HT-29 (cell line): ENCODE data around the gene HOXC5. TPM values are rescaled to one million over a fixed set of nuclear protein-coding genes. Genes with fewer than 3 reads are reported as not detected.

Experiments used
- DNase-seq: peaks from one replicate; pipeline ENCODE4 v3.0.0-alpha.2; 2015; ENCODE audit warnings: low spot score
- total RNA-seq: library from RNA; depleted of rRNA; stranded (reverse); fragments of >200 nt; shearing (Covaris generic); gene quantifications from 2 replicates; pipeline ENCODE4 v1.2.3, GENCODE V29; 2014

The HOXC5 gene
- total RNA-seq, 1 experiment from 2014 or later = 0.41 TPM

DNA sequence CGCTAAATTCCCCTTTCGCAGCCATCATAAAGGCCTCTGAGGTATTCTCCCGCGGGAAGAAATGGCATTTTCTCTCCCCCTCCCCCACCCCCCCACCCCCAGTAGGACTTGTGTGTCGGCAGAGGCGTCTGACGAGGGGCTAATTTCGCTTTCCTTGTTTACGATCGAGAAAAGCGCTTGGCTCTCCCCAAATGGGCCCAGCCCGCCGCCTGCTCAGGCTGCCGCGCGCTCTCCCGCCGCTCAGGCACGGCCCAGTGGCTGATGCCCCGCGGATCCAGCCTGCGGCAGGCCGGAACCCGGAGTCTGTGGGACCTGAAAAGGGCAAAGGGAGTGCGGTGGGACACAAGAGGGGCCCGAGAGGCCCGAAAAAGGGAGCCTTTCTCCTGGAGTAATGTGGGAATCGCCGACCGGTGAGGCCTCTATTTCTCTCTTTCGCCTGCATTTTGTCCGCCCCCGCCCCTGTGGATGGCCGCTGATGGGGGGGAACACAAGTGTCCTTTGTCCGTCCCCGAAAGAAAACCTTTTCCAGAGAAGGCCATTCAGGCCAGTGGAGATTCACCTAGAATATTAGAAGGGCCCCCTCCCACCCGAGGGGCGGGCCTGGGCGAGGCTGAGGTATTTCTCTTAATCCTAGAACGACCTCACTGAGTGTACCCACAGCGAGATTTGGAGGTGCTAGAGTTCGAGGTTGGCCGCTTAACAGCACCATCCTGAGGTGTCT is 13.6 kb upstream of the HOXC5 start:
- DNase-seq = no peak

DNA sequence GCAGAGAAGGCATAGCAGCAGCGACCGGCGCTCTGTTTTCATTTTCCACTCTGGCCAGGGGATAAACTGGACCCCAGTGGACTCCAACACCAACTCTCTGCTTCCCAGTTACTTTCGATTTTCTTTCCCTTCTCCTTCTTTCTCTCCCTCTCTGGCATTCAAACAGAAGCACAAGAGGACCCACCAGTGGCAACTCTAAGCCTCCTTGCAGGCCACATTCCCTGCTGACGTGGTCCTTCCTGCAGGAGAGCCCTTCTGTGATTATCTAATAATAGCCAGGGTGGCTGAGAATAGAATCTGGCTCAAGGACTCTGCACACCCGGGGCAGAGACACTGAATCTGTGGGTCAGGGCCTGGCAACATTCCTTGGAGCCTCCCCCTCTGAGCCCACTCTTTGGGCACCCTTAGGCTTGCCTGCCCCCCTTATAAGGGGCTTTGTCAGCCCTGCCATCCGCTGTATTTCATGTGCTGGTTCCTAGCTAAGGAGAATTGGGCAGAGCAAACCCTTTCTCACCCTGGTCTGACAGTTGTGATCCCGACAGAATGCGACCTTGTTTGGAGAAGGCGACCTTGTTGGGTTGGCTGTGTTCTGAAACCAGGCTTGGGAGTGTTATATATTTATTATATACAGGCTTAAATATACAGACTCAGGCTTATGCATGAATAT is 12.8 kb upstream of the HOXC5 start:
- no peak for DNase-seq

DNA sequence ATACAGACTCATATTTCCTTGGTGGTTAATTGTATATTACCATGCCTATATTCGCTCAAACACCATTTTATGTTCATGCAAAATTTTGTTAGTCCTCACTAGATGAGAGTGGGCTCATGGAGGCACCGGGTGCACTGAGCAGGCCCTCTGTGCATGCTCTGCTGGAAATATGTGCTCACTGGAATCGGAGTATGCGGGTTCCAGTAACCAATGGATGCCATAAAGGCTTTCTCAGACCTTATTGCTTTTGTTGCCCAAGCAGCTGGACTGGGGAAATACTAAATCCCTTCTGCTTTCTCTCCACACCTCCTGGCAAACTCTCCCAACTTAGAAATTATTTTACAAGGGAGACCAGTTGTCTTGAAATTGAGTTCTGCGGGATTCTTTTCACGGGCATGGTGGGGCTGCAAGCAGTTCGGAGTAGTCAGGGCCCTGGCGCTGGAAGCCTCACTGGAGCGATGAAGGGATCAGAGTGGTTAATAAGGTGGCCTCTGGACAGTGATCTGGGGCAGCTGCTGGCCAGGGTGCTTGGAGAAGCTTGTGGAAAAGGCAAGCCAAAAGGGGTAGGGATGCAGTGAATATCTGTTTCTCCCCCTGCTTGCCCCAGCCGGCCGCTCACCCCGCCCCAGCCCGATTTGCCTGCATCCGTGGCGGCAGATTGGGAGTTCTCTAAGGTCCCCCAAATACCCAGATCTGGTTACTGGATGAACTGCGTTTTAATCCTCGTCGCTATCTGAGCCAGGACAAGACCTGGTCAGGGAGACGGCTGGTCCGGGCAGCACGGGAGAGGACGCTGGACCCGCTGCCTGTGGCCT is 12.1 kb upstream of the HOXC5 start:
- DNase-seq = no peak

- DNase-seq = peak; percentile 52
Measured at GRCh38 chr12:54021432-54022013, 11.3 kb upstream of the HOXC5 start.

- DNase-seq = no peak
Measured at GRCh38 chr12:54022960-54023884, 9.6 kb upstream of the HOXC5 start.

DNA sequence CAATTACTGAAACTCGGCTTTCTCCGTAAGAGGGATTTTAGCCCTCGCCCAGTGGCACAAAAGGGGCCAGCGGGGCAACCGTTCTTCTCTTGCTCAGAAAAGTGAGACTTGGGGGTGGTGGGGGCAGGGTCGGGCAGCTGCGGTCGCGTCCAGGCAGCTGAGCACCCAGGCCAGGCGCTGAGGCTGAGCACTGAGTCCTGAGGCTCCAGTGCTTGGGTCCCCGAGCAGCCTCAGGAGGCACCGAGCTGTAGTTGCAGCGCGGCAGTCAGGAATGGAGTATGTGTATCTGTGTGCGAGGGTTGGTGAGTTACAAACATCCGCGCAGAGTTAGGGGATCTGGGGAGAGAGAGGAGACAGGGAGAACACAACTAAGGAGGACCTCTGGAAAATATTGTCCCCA is 8.7 kb upstream of the HOXC5 start:
- DNase-seq = no peak

GRCh38 chr12:54024581-54025305 is 8.1 kb upstream of the HOXC5 start:
- DNase-seq = no peak

- no peak for DNase-seq
Measured at GRCh38 chr12:54025499-54026405, 7.1 kb upstream of the HOXC5 start.

DNA sequence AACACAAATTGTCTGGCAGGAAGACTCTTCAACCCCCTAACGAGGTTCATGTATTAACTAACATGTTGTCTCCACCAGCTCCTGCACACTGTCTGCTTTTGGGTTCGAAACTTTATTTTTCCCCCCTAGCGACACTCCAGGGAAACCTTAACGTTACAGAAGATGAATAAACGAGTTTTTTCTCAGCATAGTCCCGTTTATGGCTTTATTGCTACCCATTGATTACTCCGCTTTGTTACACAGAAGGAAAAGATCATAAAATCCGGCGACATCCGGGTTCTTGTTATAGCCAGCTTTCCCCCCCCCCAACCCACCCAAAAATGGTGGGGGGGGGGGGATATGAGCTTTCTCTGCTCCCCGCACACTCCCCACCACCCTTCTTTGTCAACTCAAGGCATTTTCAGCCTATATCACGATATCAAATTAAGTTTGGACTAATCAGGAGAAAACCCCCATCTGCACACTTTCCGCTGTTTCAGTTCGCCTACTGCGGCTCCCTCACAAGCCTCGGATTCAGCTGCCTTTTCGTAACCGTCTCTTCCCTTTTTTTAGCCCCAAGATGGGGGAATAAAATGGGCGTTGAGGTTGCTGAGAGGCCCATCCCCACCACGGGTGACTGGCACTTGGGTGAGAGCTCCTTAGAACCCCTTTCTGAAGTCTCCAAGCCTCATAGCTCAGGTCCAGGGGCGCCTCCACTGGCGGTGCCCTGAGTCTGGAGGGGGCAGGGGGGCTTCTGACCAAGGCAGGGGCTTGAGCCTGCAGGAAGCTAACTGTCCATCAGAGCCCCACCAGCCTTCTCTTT is 6.0 kb upstream of the HOXC5 start:
- DNase-seq = no peak

- no peak for DNase-seq
Measured at GRCh38 chr12:54027442-54027786, 5.4 kb upstream of the HOXC5 start.

DNA sequence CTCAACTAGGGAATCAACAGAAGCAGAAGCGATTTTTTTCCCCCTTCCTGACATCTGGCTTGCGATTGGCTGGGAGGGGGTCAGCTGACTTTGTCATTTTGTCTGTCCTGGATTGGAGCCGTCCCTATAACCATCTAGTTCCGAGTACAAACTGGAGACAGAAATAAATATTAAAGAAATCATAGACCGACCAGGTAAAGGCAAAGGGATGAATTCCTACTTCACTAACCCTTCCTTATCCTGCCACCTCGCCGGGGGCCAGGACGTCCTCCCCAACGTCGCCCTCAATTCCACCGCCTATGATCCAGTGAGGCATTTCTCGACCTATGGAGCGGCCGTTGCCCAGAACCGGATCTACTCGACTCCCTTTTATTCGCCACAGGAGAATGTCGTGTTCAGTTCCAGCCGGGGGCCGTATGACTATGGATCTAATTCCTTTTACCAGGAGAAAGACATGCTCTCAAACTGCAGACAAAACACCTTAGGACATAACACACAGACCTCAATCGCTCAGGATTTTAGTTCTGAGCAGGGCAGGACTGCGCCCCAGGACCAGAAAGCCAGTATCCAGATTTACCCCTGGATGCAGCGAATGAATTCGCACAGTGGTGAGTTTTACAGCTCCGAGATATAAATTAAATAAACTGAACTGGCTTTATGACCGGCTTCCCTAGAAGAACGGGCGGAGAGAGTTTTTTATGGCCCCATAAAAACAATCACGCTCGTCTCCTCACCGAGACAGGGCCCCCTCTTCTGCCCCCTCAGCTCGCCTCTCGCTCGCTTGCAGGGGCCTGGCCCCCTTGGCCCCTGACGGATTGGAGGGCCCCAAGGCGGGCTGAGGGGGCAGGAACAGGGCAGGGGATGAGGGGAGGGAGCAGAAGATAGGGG is 4.3 kb upstream of the HOXC5 start, which contains the start of gene HOXC6:
Gene HOXC6, plus strand, starts transcription at position 127 of the 888 bp plus-strand sequence. Its CDS starts 82 bp downstream, at position 209.
- DNase-seq = peak; percentile 59

- DNase-seq = no peak
Measured at GRCh38 chr12:54029529-54030441, 3.1 kb upstream of the HOXC5 start.

- no peak for DNase-seq
Measured at GRCh38 chr12:54030442-54030801, 2.4 kb upstream of the HOXC5 start.

DNA sequence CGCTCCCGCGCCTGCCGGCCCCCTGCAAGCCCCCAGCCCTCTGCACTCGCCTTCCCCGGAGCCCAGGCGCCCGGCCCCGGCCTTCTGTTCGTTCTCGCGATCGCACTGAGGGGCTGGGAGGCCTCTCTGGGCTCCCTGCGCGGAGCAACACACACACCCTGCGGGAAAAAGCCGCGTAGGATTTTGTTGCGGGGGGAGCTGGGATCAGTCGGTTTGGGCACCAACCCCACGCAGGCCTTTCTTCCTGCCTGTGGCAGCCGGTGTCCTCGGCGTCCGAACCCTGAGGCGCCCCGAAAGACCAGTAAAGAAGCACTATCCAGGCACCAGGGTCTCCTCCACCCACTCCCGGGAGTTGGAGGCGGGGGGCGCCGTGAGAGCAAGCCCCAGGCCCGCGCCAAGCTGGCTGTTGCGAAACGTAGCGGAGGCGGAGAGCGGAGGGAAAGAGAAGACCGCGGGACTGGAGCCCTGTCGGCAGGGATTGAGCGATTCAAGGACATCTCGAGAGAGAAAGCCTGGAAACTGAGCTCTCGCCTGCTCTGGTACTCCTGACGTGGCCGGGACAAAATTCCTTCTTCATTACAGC is 1.9 kb upstream of the HOXC5 start:
- no peak for DNase-seq

- no peak for DNase-seq
Measured at GRCh38 chr12:54031480-54031879, 1.4 kb upstream of the HOXC5 start.

GRCh38 chr12:54032086-54032619 is 697 bp upstream of the HOXC5 start:
- DNase-seq = no peak
